SK-N-SH treated with all-trans-retinoic acid at 6 μM for 48 hours (cell line): ENCODE data around the gene STK39.

Experiments
- RARB ChIP-seq: fragments of 250-450 bp; sonication (Bioruptor Pico); IDR thresholded peaks from 2 replicates; pipeline ENCODE4 v1.8.0; 2021; ENCODE audit warnings: mild to moderate bottlenecking, moderate library complexity
- TCF4 ChIP-seq: fragments of 250-450 bp; sonication (Bioruptor Pico); IDR thresholded peaks from 2 replicates; pipeline ENCODE4 v1.8.0; 2021; ENCODE audit warnings: mild to moderate bottlenecking, moderate library complexity, borderline replicate concordance
- ZFP30 ChIP-seq: fragments of 450-650 bp; formaldehyde crosslinking; IDR thresholded peaks from 2 replicates; pipeline ENCODE4 v1.5.0; 2022; ENCODE audit warnings: mild to moderate bottlenecking, moderate library complexity
- ZNF8 ChIP-seq: fragments of 450-650 bp; formaldehyde crosslinking; IDR thresholded peaks from 2 replicates; pipeline ENCODE4 v1.5.0; 2020; ENCODE audit warnings: mild to moderate bottlenecking, moderate library complexity
- TF ChIP-seq, protein P1 (sequence below): fragments of 250-450 bp; sonication (Bioruptor Pico); IDR thresholded peaks from 2 replicates; pipeline ENCODE4 v1.8.0; 2020; ENCODE audit warnings: mild to moderate bottlenecking, moderate library complexity, borderline replicate concordance

DNA sequence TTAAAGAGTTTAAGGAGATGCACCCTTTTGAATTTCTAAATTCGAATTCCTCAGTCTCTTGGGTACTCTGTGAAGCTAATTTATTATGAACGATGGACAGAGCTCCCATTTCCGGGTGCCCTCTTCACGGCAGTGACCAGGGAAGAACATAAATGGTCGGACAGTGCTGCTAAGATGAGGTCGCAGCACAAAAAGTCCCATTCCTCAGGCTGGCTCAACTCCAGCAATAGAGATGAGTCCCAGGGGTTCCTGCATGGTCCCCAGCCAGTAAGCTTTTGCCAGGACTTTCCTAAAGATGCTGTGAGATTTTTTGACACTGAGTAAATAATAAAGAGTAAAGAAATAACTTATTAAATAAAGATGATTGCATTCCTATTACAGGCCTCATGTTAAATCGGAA, 43.0 kb upstream of the STK39 start:
- TF ChIP-seq TCF4 (CRISPR knock-in tag) (no peak), ZNF8 (CRISPR knock-in tag) (no peak), RARB (no peak), ZFP30 (no peak)
- TF ChIP-seq, protein P1, sequence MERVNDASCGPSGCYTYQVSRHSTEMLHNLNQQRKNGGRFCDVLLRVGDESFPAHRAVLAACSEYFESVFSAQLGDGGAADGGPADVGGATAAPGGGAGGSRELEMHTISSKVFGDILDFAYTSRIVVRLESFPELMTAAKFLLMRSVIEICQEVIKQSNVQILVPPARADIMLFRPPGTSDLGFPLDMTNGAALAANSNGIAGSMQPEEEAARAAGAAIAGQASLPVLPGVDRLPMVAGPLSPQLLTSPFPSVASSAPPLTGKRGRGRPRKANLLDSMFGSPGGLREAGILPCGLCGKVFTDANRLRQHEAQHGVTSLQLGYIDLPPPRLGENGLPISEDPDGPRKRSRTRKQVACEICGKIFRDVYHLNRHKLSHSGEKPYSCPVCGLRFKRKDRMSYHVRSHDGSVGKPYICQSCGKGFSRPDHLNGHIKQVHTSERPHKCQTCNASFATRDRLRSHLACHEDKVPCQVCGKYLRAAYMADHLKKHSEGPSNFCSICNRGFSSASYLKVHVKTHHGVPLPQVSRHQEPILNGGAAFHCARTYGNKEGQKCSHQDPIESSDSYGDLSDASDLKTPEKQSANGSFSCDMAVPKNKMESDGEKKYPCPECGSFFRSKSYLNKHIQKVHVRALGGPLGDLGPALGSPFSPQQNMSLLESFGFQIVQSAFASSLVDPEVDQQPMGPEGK (CRISPR knock-in tag) = no peak
